ENCODE data around the gene ZFP30. TPM values are rescaled to one million over a fixed set of nuclear protein-coding genes. Genes with fewer than 3 reads are reported as not detected.
A peak's percentile ranks its signal among the peaks of the same experiment; 100 is the strongest.
"Not testable (repeated sequence)": the region's sequence is repeated elsewhere in the genome, so short reads cannot be mapped to it uniquely, and the experiment has no call there.

Gene ZFP30
- total RNA-seq, 4 donors from 2014 or later = 9.0 to 16.1 (median 11.1) TPM

- ATAC-seq (ENCODE audit: low FRiP score) (no peak), DNase-seq (ENCODE audit: low spot score) (no peak)
- no peak for TF ChIP-seq CTCF (IDR thresholded peaks at IDR 0.05)
Observed at GRCh38 chr19:37683520-37683919, 28.3 kb upstream of the ZFP30 start.

GRCh38 chr19:37669450-37669914 is 14.2 kb upstream of the ZFP30 start:
- DNase-seq (ENCODE audit: low spot score) = no peak
- no peak for TF ChIP-seq CTCF (IDR thresholded peaks at IDR 0.05)
- ATAC-seq (ENCODE audit: low FRiP score) = no peak

GRCh38 chr19:37657157-37657556 is 1.9 kb upstream of the ZFP30 start:
- not testable (repeated sequence) for ATAC-seq (ENCODE audit: low FRiP score); DNase-seq (ENCODE audit: low spot score)

GRCh38 chr19:37655689-37656371 is 565 bp upstream of the ZFP30 start:
- no peak for TF ChIP-seq CTCF (IDR thresholded peaks at IDR 0.05)
- ATAC-seq (ENCODE audit: low FRiP score) = peak; percentile 90
- DNase-seq (ENCODE audit: low spot score) = peak; percentile 49

- TF ChIP-seq CTCF (IDR thresholded peaks at IDR 0.05) = no peak
- DNase-seq (ENCODE audit: low spot score) (peak; percentile 27), ATAC-seq (ENCODE audit: low FRiP score) (peak; percentile 55)
Observed at GRCh38 chr19:37654629-37655300, 500 bp downstream of the ZFP30 start.

- ATAC-seq (ENCODE audit: low FRiP score) (no peak), DNase-seq (ENCODE audit: low spot score) (no peak)
- no peak for TF ChIP-seq CTCF (IDR thresholded peaks at IDR 0.05)
Observed at GRCh38 chr19:37654118-37654517, 1.1 kb downstream of the ZFP30 start.

- no peak for TF ChIP-seq CTCF (IDR thresholded peaks at IDR 0.05)
- no peak for ATAC-seq (ENCODE audit: low FRiP score)
- no peak for DNase-seq (ENCODE audit: low spot score)
Observed at GRCh38 chr19:37635076-37636056, 19.9 kb downstream of the ZFP30 start.
